Skeletal muscle cell (primary cell): ENCODE measurements around the gene VAV3.
A peak's percentile ranks its signal among the peaks of the same experiment; 100 is the strongest.
"Not testable (repeated sequence)": the region's sequence is repeated elsewhere in the genome, so short reads cannot be mapped to it uniquely, and the experiment has no call there.

ENCODE experiments used
- DNase-seq: peaks from one replicate; pipeline ENCODE4 v3.0.0-alpha.2; 2010; ENCODE audit warnings: low read depth
- H3K4me3 ChIP-seq: 2 replicates; pipeline ENCODE4 v1.5.1; 2011; ENCODE audit warnings: low read depth, mild to moderate bottlenecking, control low read depth, low read length, moderate library complexity

Gene VAV3

GRCh38 chr1:107965110-107965991 lies at the start of gene VAV3:
Gene VAV3 (minus strand): TSS chr1:107965180. CDS start chr1:107964869, 311 bp downstream.
- DNase-seq = no peak
- H3K4me3 ChIP-seq = peak within 1 kb of the TSS; percentile 43

- H3K4me3 ChIP-seq = no peak overlapping the region
- DNase-seq = no peak
Measured at GRCh38 chr1:108012553-108012952, 47.6 kb upstream of the VAV3 start.

- no peak overlapping the region for H3K4me3 ChIP-seq
- DNase-seq = no peak
Measured at GRCh38 chr1:108011295-108011694, 46.3 kb upstream of the VAV3 start.

- H3K4me3 ChIP-seq = no peak overlapping the region
- DNase-seq = no peak
Measured at GRCh38 chr1:108010581-108010980, 45.6 kb upstream of the VAV3 start.

- H3K4me3 ChIP-seq = no peak overlapping the region
- no peak for DNase-seq
Measured at GRCh38 chr1:108009603-108010195, 44.7 kb upstream of the VAV3 start.

- H3K4me3 ChIP-seq = no peak overlapping the region
- no peak for DNase-seq
Measured at GRCh38 chr1:108007531-108007930, 42.6 kb upstream of the VAV3 start.

GRCh38 chr1:108007070-108007469 lies 42.1 kb upstream of the VAV3 start:
- DNase-seq = no peak
- H3K4me3 ChIP-seq = no peak overlapping the region

GRCh38 chr1:108004919-108005318 lies 39.9 kb upstream of the VAV3 start:
- DNase-seq, H3K4me3 ChIP-seq: not testable (repeated sequence)

- DNase-seq = peak; percentile 71
- H3K4me3 ChIP-seq = no peak overlapping the region
Measured at GRCh38 chr1:108000620-108001111, 35.7 kb upstream of the VAV3 start.

- H3K4me3 ChIP-seq = no peak overlapping the region
- DNase-seq = no peak
Measured at GRCh38 chr1:108000184-108000583, 35.2 kb upstream of the VAV3 start.

GRCh38 chr1:107997866-107998265 lies 32.9 kb upstream of the VAV3 start:
- H3K4me3 ChIP-seq = no peak overlapping the region
- DNase-seq = no peak

GRCh38 chr1:107993920-107994319 lies 28.9 kb upstream of the VAV3 start:
- no peak overlapping the region for H3K4me3 ChIP-seq
- DNase-seq = no peak

GRCh38 chr1:107992347-107992746 lies 27.4 kb upstream of the VAV3 start:
- no peak overlapping the region for H3K4me3 ChIP-seq
- DNase-seq = no peak

- H3K4me3 ChIP-seq = no peak overlapping the region
- peak; percentile 74 for DNase-seq
Measured at GRCh38 chr1:107991371-107992066, 26.5 kb upstream of the VAV3 start.

- no peak overlapping the region for H3K4me3 ChIP-seq
- DNase-seq = no peak
Measured at GRCh38 chr1:107990606-107991005, 25.6 kb upstream of the VAV3 start.

GRCh38 chr1:107981277-107981676 lies 16.3 kb upstream of the VAV3 start:
- no peak for DNase-seq
- H3K4me3 ChIP-seq = no peak overlapping the region

- no peak overlapping the region for H3K4me3 ChIP-seq
- no peak for DNase-seq
Measured at GRCh38 chr1:107979926-107980325, 14.9 kb upstream of the VAV3 start.

- no peak overlapping the region for H3K4me3 ChIP-seq
- no peak for DNase-seq
Measured at GRCh38 chr1:107979088-107979487, 14.1 kb upstream of the VAV3 start.

GRCh38 chr1:107976836-107977235 lies 11.9 kb upstream of the VAV3 start:
- DNase-seq = peak; percentile 39
- no peak overlapping the region for H3K4me3 ChIP-seq

GRCh38 chr1:107976431-107976830 lies 11.5 kb upstream of the VAV3 start:
- no peak for DNase-seq
- H3K4me3 ChIP-seq = no peak overlapping the region
